Upper lobe of left lung (tissue), 6 donors: Measurements from ENCODE around the gene MKI67. TPM values are rescaled to one million over a fixed set of nuclear protein-coding genes. Genes with fewer than 3 reads are reported as not detected.

Experiments used
- ATAC-seq, 2 donors: fragments of 200-7000 bp; cut with Tn5 transposase; one replicate each; pipeline ENCODE4 v1.9.1; 2022; ENCODE audit warnings: mild to moderate bottlenecking in 2 of 2, moderate library complexity in 2 of 2; ENCODE audit not compliant: low FRiP score in 2 of 2
- DNase-seq, 2 donors: peaks; one replicate each; pipeline ENCODE4 v3.0.0-alpha.2; 2019 to 2020
- H3K27ac ChIP-seq, 4 donors: fragments of 200-600 bp; sonication (generic); one replicate each; pipeline ENCODE4 v1.5.1; 2016 to 2019
- H3K27me3 ChIP-seq, 4 donors: fragments of 200-600 bp; sonication (generic); one replicate each; pipeline ENCODE4 v1.5.1; 2017 to 2019
- H3K36me3 ChIP-seq, 4 donors: fragments of 200-600 bp; sonication (generic); one replicate each; pipeline ENCODE4 v1.5.1; 2016 to 2019
- H3K4me1 ChIP-seq, 4 donors: fragments of 200-600 bp; sonication (generic); one replicate each; pipeline ENCODE4 v1.5.1; 2018 to 2019
- H3K4me3 ChIP-seq, 4 donors: fragments of 200-600 bp; sonication (generic); one replicate each; pipeline ENCODE4 v1.5.1; 2017 to 2019; ENCODE audit warnings: mild to moderate bottlenecking in 2 of 4, moderate library complexity in 1 of 4
- H3K9me3 ChIP-seq, 4 donors: fragments of 200-600 bp; sonication (generic); one replicate each; pipeline ENCODE4 v1.5.1; 2018 to 2019
- EP300 ChIP-seq, 4 donors: sonication (generic); formaldehyde crosslinking; IDR thresholded peaks; one replicate each; pipeline ENCODE4 v1.5.1; 2017; ENCODE audit warnings: antibody characterized with exemption in 4 of 4, control low read depth in 2 of 4
- POLR2A ChIP-seq, 4 donors: fragments of 450-650 bp; IDR thresholded peaks; one replicate each; pipeline ENCODE4 v1.5.1; 2016 to 2017; ENCODE audit warnings: antibody characterized with exemption in 4 of 4, mild to moderate bottlenecking in 2 of 4
- POLR2AphosphoS5 ChIP-seq, 2 donors: sonication (generic); formaldehyde crosslinking; IDR thresholded peaks; one replicate each; pipeline ENCODE4 v1.5.1; 2017; ENCODE audit warnings: antibody characterized with exemption in 2 of 2
- WGBS, 2 donors: methylation state at CpG; one replicate each; pipeline ENCODE4 v1.1.5; 2017 to 2018; 5-methylcytosine and 5-hydroxymethylcytosine counted together
- total RNA-seq, 6 donors: library from RNA; depleted of rRNA in 4 of 6; stranded (reverse); fragments of >200 nt in 4 of 6; gene quantifications; one replicate each; pipeline versions ENCODE4 v1.1.0 to v1.2.1, GENCODE V29; 2016 to 2021
- TF ChIP-seq, protein P1 (sequence below), 6 experiments: fragments of 450-650 bp in 4 of 6; fragments of 200-600 bp in 2 of 6; sonication (generic) in 2 of 6; IDR thresholded peaks; one replicate each; pipeline ENCODE4 v1.5.1; 2016 to 2019; ENCODE audit warnings: antibody characterized with exemption in 6 of 6
- donor health status: DM: no; HTN: no; CAD: no; lungs with moderate emphysema.
- donor health status: DM: no; HTN: yes; CAD: no; lungs with severe emphysema.

The MKI67 gene
- total RNA-seq, 6 donors from 2014 or later = 1.0 to 7.3 (median 5.0) TPM

DNA sequence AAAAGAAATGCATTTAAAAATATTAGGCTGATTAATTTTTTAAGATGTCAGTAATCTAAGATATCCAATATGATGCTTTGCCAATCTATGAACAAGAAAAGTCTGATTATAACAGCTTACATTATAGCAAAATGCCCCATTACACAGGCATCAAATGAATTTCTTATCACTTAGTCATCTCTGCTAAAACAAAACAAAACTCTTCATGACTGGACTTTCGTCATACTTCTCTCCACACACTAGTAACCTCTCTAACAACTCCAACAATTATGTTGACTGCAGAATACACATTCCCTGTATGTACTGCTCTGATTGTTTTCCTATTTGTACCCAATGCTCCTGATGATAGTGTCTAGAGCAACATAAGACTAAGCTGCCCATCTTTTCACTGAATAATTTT lies 3.8 kb upstream of the MKI67 start:
- Histone ChIP-seq H3K36me3 (no peaks in the 10 kb centered on the region), H3K4me1 (peaks cover 10 to 18% (median 12%) of the 10 kb centered on the region in 4 donors), H3K9me3 (no peaks in the 10 kb centered on the region), H3K27ac (no peak overlapping the region), H3K27me3 (peaks cover 0 to 3% (median 0%) of the 10 kb centered on the region in 4 donors), H3K4me3 (no peak overlapping the region)
- no peak for ATAC-seq
- WGBS, 2 donors = 53 to 57% methylated on average over 1 of the region's 1 CpG
- no peak for TF ChIP-seq POLR2A (IDR thresholded peaks at IDR 0.05)
- no peak for TF ChIP-seq POLR2AphosphoS5 (IDR thresholded peaks at IDR 0.05)
- no peak for TF ChIP-seq EP300 (IDR thresholded peaks at IDR 0.05)
- TF ChIP-seq, protein P1, sequence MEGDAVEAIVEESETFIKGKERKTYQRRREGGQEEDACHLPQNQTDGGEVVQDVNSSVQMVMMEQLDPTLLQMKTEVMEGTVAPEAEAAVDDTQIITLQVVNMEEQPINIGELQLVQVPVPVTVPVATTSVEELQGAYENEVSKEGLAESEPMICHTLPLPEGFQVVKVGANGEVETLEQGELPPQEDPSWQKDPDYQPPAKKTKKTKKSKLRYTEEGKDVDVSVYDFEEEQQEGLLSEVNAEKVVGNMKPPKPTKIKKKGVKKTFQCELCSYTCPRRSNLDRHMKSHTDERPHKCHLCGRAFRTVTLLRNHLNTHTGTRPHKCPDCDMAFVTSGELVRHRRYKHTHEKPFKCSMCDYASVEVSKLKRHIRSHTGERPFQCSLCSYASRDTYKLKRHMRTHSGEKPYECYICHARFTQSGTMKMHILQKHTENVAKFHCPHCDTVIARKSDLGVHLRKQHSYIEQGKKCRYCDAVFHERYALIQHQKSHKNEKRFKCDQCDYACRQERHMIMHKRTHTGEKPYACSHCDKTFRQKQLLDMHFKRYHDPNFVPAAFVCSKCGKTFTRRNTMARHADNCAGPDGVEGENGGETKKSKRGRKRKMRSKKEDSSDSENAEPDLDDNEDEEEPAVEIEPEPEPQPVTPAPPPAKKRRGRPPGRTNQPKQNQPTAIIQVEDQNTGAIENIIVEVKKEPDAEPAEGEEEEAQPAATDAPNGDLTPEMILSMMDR (IDR thresholded peaks at IDR 0.05) = no peak
- no peak for DNase-seq

DNA sequence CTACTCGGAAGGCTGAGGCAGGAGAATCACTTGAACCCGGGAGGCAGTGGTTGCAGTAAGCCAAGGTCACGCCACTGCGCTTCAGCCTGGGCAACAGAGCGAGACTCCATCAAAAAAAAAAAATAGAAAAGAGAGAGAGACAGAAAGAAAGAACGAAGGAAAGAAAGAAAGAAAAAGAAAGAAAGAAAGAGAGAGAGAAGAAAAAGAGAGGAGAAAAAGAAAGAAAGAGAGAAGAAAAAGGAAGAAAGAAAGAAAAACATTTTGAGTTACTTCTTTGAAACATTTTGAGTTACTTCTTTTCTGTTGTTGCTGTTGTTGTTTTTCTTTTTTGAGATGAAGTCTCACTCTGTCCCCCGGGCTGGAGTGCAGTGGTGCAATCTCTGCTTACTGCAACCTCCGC lies 2.4 kb upstream of the MKI67 start:
- no peak for DNase-seq
- WGBS, 2 donors = 82 to 95% methylated on average over 8 of the region's 8 CpGs
- no peak for ATAC-seq
- Histone ChIP-seq H3K36me3 (no peaks in the 10 kb centered on the region), H3K27ac (no peak overlapping the region), H3K4me1 (peaks cover 12 to 22% (median 15%) of the 10 kb centered on the region in 4 donors), H3K27me3 (peaks cover 0 to 3% (median 0%) of the 10 kb centered on the region in 4 donors), H3K9me3 (no peaks in the 10 kb centered on the region), H3K4me3 (no peak overlapping the region)
- no peak for TF ChIP-seq POLR2A (IDR thresholded peaks at IDR 0.05)
- TF ChIP-seq POLR2AphosphoS5 (IDR thresholded peaks at IDR 0.05) = no peak
- TF ChIP-seq EP300 (IDR thresholded peaks at IDR 0.05) = no peak

DNA sequence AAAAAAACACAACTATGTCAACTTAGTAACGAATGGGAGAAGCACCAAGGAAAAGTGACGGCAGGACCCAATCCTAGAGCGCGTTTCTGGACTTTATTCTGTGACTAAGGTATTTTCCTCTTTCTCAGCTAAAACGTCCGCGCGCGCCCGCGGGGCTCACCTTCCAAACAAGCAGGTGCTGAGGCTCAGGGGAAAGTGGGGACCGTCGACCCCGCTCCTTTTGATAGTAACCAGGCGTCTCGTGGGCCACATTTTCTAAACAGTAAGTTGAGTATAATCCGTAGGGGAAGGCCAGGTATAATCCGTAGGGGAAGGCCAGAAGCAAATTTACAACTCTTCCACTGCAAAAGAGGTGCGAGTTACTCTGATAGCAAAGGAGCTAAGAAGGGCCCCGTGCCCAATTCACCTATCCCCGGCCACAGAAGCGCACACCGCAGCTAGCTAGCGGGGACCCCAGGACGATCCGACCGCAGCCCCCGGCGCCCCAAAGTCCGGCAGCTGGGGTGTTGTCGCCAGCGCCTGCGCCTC lies 743 bp downstream of the MKI67 start:
- Histone ChIP-seq H3K36me3 (no peaks in the 10 kb centered on the region), H3K4me1 (peaks cover 12 to 22% (median 15%) of the 10 kb centered on the region in 4 donors), H3K27me3 (peaks cover 0 to 3% (median 0%) of the 10 kb centered on the region in 4 donors), H3K27ac (peak overlapping the region in 2 of 4 donors; percentile 16 to 26), H3K4me3 (peak overlapping the region in 3 of 4 donors; percentile 73 to 79 (median 73)), H3K9me3 (no peaks in the 10 kb centered on the region)
- ATAC-seq (no peak), DNase-seq (peak in 1 of 2 donors; percentile 86)
- TF ChIP-seq, protein P1 (IDR thresholded peaks at IDR 0.05) = no peak
- TF ChIP-seq EP300 (IDR thresholded peaks at IDR 0.05) (no peak), POLR2A (IDR thresholded peaks at IDR 0.05) (no peak), POLR2AphosphoS5 (IDR thresholded peaks at IDR 0.05) (no peak)
- WGBS, 2 donors = 4 to 6% methylated on average over 19 to 25 of the region's 33 CpGs

DNA sequence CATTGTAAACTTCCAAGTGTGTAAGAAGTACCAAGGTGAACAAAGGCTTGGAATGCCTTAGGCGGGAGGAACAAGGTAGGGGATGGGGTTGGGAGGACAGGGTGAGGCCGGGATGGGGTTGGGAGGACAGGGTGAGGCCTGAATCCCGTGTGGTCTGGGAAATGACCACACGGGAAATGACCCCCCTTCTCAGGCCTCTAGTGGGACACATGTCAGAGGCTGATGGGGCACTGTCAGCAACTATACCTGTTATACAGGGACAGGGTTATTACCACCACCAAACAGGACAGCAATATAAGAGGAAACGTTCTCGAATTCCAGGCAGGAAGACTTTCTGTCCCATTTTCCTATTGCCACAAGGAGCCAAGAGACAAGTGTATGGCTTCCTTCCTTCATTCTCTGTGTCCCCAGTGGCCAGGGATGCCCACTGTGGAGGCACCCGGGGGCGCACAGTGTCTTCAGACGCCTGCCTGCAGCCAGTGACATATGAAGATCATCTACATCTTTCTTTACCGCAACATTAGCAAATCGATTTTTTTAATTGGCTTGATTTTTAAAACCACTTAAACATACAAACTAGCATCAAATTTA lies 1.3 kb downstream of the MKI67 start:
- Histone ChIP-seq H3K9me3 (no peaks in the 10 kb centered on the region), H3K27ac (no peak overlapping the region), H3K4me1 (peaks cover 12 to 22% (median 15%) of the 10 kb centered on the region in 4 donors), H3K36me3 (no peaks in the 10 kb centered on the region), H3K4me3 (peak overlapping the region in 2 of 4 donors; percentile 73 to 79), H3K27me3 (peaks cover 0 to 3% (median 0%) of the 10 kb centered on the region in 4 donors)
- 34 to 41% methylated on average over 11 of the region's 11 CpGs for WGBS, 2 donors
- ATAC-seq (no peak), DNase-seq (peak in 1 of 2 donors; percentile 7)
- TF ChIP-seq, protein P1 (IDR thresholded peaks at IDR 0.05) = no peak
- no peak for TF ChIP-seq POLR2AphosphoS5 (IDR thresholded peaks at IDR 0.05)
- no peak for TF ChIP-seq POLR2A (IDR thresholded peaks at IDR 0.05)
- TF ChIP-seq EP300 (IDR thresholded peaks at IDR 0.05) = no peak

DNA sequence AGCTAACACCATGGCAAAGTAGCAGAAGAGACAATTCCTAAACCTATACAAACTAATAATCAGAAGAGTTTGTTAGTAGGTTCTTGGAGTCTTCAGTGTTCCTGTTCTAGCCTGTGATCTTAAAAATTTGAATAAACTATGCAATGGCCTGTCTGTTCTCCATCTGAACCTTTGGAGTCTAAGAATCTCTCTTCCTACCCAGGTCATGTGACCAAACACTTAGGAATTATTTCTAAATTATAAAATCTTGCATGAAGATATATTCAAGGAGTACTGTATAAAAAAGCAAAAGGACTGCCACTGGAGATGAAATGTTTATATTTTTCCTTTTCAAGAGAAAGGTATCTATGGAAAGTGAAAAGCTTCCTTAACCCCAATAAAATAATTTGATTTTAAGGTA lies 2.4 kb downstream of the MKI67 start:
- peaks cover 12 to 22% (median 15%) of the 10 kb centered on the region in 4 donors for H3K4me1 ChIP-seq
- no peak for ATAC-seq
- no peak overlapping the region for H3K27ac ChIP-seq
- no peaks in the 10 kb centered on the region for H3K9me3 ChIP-seq
- no peak overlapping the region for H3K4me3 ChIP-seq
- no peak for DNase-seq
- H3K36me3 ChIP-seq = no peaks in the 10 kb centered on the region
- no peak for TF ChIP-seq EP300 (IDR thresholded peaks at IDR 0.05)
- no peak for TF ChIP-seq POLR2A (IDR thresholded peaks at IDR 0.05)
- TF ChIP-seq, protein P1 (IDR thresholded peaks at IDR 0.05) = no peak
- no peak for TF ChIP-seq POLR2AphosphoS5 (IDR thresholded peaks at IDR 0.05)
- peaks cover 0 to 3% (median 0%) of the 10 kb centered on the region in 4 donors for H3K27me3 ChIP-seq
